WTC11 (cell line): ENCODE data around the gene ABHD12. TPM values are rescaled to one million over a fixed set of nuclear protein-coding genes. Genes with fewer than 3 reads are reported as not detected.

ENCODE experiments used
- ATAC-seq: fragments of 200-7000 bp; cut with Tn5 transposase; 2 replicates; pipeline ENCODE4 v1.10.0; 2021; ENCODE audit warnings: mild to moderate bottlenecking, moderate library complexity
- CTCF ChIA-PET: fragments of 300-600 bp; sonication (Branson Sonifier 250); formaldehyde crosslinking; loops from one replicate; lab custom pipeline; 2021; ENCODE audit warnings: antibody characterized with exemption; lab: Charles Lee
- POLR2A ChIA-PET: fragments of 350-600 bp; sonication (Branson Sonifier 250); formaldehyde crosslinking; loops from one replicate; lab custom pipeline; 2021; ENCODE audit warnings: antibody characterized with exemption; lab: Charles Lee
- DNase-seq: peaks from one replicate; pipeline ENCODE4 v3.0.0; 2021; ENCODE audit warnings: low spot score
- H3K27ac Mint-ChIP-seq: 2 replicates; pipeline ENCODE4 v1.8.0; 2021; ENCODE audit warnings: mixed read lengths
- H3K27me3 Mint-ChIP-seq: 2 replicates; pipeline ENCODE4 v1.8.0; 2021; ENCODE audit warnings: low read depth, mild to moderate bottlenecking, moderate library complexity, mixed read lengths
- H3K36me3 Mint-ChIP-seq: 2 replicates; pipeline ENCODE4 v1.8.0; 2021; ENCODE audit warnings: mixed read lengths
- H3K4me1 Mint-ChIP-seq: 2 replicates; pipeline ENCODE4 v1.8.0; 2022; ENCODE audit warnings: mixed read lengths
- H3K4me3 Mint-ChIP-seq: 2 replicates; pipeline ENCODE4 v1.8.0; 2021; ENCODE audit warnings: mild to moderate bottlenecking, moderate library complexity, mixed read lengths
- H3K9me3 Mint-ChIP-seq: 2 replicates; pipeline ENCODE4 v1.8.0; 2021; ENCODE audit warnings: mixed read lengths
- ATF1 ChIP-seq: sonication (generic); formaldehyde crosslinking; IDR thresholded peaks from 2 replicates; pipeline ENCODE4 v1.8.1; 2023; ENCODE audit warnings: mild to moderate bottlenecking, moderate library complexity, missing genetic modification reagents
- ATF6 ChIP-seq: sonication (generic); formaldehyde crosslinking; IDR thresholded peaks from 2 replicates; pipeline ENCODE4 v1.8.1; 2023; ENCODE audit warnings: mild to moderate bottlenecking, missing genetic modification reagents
- GTF2I ChIP-seq: fragments of 250-450 bp; sonication (Bioruptor Pico); conservative IDR thresholded peaks from 2 replicates; pipeline ENCODE4 v1.4.0; 2021; ENCODE audit warnings: mild to moderate bottlenecking
- HMGA2 ChIP-seq: fragments of 250-450 bp; sonication (Bioruptor Pico); IDR thresholded peaks from 2 replicates; pipeline ENCODE4 v1.4.0; 2021; ENCODE audit warnings: mild to moderate bottlenecking, moderate library complexity
- MXD4 ChIP-seq: fragments of 250-450 bp; sonication (Bioruptor Pico); IDR thresholded peaks from 2 replicates; pipeline ENCODE4 v1.8.0; 2021; ENCODE audit warnings: mild to moderate bottlenecking, moderate library complexity, borderline replicate concordance
- SMAD3 ChIP-seq: sonication (generic); formaldehyde crosslinking; IDR thresholded peaks from 2 replicates; pipeline ENCODE4 v1.8.0; 2022; ENCODE audit warnings: missing genetic modification reagents, mild to moderate bottlenecking, borderline replicate concordance
- STAT6 ChIP-seq: sonication (generic); formaldehyde crosslinking; conservative IDR thresholded peaks from 2 replicates; pipeline ENCODE4 v1.8.1; 2023; ENCODE audit warnings: mild to moderate bottlenecking, low read depth, missing genetic modification reagents, moderate library complexity
- TP53 ChIP-seq: sonication (generic); formaldehyde crosslinking; IDR thresholded peaks from 2 replicates; pipeline ENCODE4 v1.8.1; 2023; ENCODE audit warnings: mild to moderate bottlenecking, missing genetic modification reagents
- ZNF138 ChIP-seq: sonication (generic); formaldehyde crosslinking; conservative IDR thresholded peaks from 2 replicates; pipeline ENCODE4 v1.8.1; 2022; ENCODE audit warnings: mild to moderate bottlenecking, moderate library complexity, missing genetic modification reagents
- total RNA-seq: library from RNA; stranded (reverse); gene quantifications from 3 replicates; pipeline ENCODE4 v1.2.3, GENCODE V29; 2021
- TF ChIP-seq, protein P1 (sequence below): fragments of 250-450 bp; sonication (Bioruptor Pico); IDR thresholded peaks from 2 replicates; pipeline ENCODE4 v1.8.0; 2021; ENCODE audit warnings: mild to moderate bottlenecking
- TF ChIP-seq, protein P2 (sequence below): sonication (generic); formaldehyde crosslinking; IDR thresholded peaks from 2 replicates; pipeline ENCODE4 v1.8.1; 2023; ENCODE audit warnings: mild to moderate bottlenecking, missing genetic modification reagents, moderate library complexity
- TF ChIP-seq, protein P3 (sequence below): fragments of 250-450 bp; sonication (Bioruptor Pico); IDR thresholded peaks from 2 replicates; pipeline ENCODE4 v1.9.0; 2021; ENCODE audit warnings: mild to moderate bottlenecking

ABHD12 gene
- total RNA-seq, 1 experiment from 2014 or later, result 63.1 TPM

- H3K36me3 Mint-ChIP-seq, result peaks cover 26% of the 10 kb centered on the region
- ATAC-seq (no peak), DNase-seq (peak; percentile 6)
- POLR2A ChIA-PET, result no interaction called here
- TF ChIP-seq, protein P1, sequence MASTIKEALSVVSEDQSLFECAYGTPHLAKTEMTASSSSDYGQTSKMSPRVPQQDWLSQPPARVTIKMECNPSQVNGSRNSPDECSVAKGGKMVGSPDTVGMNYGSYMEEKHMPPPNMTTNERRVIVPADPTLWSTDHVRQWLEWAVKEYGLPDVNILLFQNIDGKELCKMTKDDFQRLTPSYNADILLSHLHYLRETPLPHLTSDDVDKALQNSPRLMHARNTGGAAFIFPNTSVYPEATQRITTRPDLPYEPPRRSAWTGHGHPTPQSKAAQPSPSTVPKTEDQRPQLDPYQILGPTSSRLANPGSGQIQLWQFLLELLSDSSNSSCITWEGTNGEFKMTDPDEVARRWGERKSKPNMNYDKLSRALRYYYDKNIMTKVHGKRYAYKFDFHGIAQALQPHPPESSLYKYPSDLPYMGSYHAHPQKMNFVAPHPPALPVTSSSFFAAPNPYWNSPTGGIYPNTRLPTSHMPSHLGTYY (CRISPR knock-in tag), result no peak
- TF ChIP-seq HMGA2 (CRISPR knock-in tag), result no peak
- H3K4me1 Mint-ChIP-seq, result no peaks in the 10 kb centered on the region
- no peak overlapping the region for H3K27ac Mint-ChIP-seq
- H3K4me3 Mint-ChIP-seq, result no peak overlapping the region
- no peaks in the 10 kb centered on the region for H3K27me3 Mint-ChIP-seq
- H3K9me3 Mint-ChIP-seq, result no peaks in the 10 kb centered on the region
- CTCF ChIA-PET, result no interaction called here
Observed at GRCh38 chr20:25277051-25277801, 113.4 kb downstream of the ABHD12 start.

GRCh38 chr20:25276533-25277050, 114.0 kb downstream of the ABHD12 start:
- H3K36me3 Mint-ChIP-seq, result peaks cover 29% of the 10 kb centered on the region
- ATAC-seq (no peak), DNase-seq (peak; percentile 4)
- no peak overlapping the region for H3K27ac Mint-ChIP-seq
- ChIA-PET POLR2A (no interaction called here), CTCF (interaction anchor here (2.2 kb wide), 1 partner anchor 123 kb away, joined by 6 read pairs; no protein-coding TSS in a partner anchor)
- TF ChIP-seq MXD4 (CRISPR knock-in tag), result no peak
- TF ChIP-seq SMAD3 (CRISPR knock-in tag), result no peak
- TF ChIP-seq, protein P2, sequence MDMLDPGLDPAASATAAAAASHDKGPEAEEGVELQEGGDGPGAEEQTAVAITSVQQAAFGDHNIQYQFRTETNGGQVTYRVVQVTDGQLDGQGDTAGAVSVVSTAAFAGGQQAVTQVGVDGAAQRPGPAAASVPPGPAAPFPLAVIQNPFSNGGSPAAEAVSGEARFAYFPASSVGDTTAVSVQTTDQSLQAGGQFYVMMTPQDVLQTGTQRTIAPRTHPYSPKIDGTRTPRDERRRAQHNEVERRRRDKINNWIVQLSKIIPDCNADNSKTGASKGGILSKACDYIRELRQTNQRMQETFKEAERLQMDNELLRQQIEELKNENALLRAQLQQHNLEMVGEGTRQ, result no peak
- no peak for TF ChIP-seq STAT6
- TF ChIP-seq TP53 (CRISPR knock-in tag), result no peak
- no peak for TF ChIP-seq ATF1 (CRISPR knock-in tag)
- no peak for TF ChIP-seq HMGA2 (CRISPR knock-in tag)
- no peak for TF ChIP-seq GTF2I (CRISPR knock-in tag)
- TF ChIP-seq, protein P3, sequence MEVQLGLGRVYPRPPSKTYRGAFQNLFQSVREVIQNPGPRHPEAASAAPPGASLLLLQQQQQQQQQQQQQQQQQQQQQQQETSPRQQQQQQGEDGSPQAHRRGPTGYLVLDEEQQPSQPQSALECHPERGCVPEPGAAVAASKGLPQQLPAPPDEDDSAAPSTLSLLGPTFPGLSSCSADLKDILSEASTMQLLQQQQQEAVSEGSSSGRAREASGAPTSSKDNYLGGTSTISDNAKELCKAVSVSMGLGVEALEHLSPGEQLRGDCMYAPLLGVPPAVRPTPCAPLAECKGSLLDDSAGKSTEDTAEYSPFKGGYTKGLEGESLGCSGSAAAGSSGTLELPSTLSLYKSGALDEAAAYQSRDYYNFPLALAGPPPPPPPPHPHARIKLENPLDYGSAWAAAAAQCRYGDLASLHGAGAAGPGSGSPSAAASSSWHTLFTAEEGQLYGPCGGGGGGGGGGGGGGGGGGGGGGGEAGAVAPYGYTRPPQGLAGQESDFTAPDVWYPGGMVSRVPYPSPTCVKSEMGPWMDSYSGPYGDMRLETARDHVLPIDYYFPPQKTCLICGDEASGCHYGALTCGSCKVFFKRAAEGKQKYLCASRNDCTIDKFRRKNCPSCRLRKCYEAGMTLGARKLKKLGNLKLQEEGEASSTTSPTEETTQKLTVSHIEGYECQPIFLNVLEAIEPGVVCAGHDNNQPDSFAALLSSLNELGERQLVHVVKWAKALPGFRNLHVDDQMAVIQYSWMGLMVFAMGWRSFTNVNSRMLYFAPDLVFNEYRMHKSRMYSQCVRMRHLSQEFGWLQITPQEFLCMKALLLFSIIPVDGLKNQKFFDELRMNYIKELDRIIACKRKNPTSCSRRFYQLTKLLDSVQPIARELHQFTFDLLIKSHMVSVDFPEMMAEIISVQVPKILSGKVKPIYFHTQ (CRISPR knock-in tag), result no peak
- TF ChIP-seq ATF6, result no peak
- TF ChIP-seq ZNF138 (CRISPR knock-in tag), result no peak
- no peak overlapping the region for H3K4me3 Mint-ChIP-seq
- H3K27me3 Mint-ChIP-seq, result no peaks in the 10 kb centered on the region
- no peaks in the 10 kb centered on the region for H3K4me1 Mint-ChIP-seq
- no peaks in the 10 kb centered on the region for H3K9me3 Mint-ChIP-seq
